ENCODE measurements around the gene HLA-DPA1. TPM values are rescaled to one million over a fixed set of nuclear protein-coding genes. Genes with fewer than 3 reads are reported as not detected.

Gene HLA-DPA1
- total RNA-seq, 1 donor from 2014 or later, result 2.8 TPM

DNA sequence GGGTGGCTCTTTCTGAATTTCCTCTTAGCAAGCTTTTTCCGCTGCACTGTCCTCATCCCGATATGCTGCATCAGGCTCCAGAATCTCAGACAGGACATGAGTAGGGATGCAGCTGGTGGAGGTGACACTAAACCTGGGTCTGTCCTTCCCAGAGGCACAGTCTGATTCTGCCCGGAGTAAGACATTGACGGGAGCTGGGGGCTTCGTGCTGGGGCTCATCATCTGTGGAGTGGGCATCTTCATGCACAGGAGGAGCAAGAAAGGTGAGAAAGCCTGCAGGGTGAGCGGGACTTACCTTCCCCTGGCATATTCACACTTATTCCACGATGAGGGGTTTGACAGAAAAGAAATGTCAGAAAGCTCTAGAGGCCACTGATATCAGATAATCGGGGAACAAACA, 12.2 kb upstream of the HLA-DPA1 start:
- TF ChIP-seq EZH2phosphoT487 (IDR thresholded peaks at IDR 0.05), result no peak
- TF ChIP-seq EZH2 (IDR thresholded peaks at IDR 0.05), result no peak
- no peak for TF ChIP-seq CTCF (IDR thresholded peaks at IDR 0.05)
- Mint-ChIP-seq H3K27me3 (ENCODE audit: insufficient read depth, low read depth) (peaks cover 5% of the 10 kb centered on the region), H3K36me3 (no peaks in the 10 kb centered on the region), H3K4me1 (peaks cover 19% of the 10 kb centered on the region), H3K9me3 (no peaks in the 10 kb centered on the region), H3K4me3 (no peak overlapping the region), H3K27ac (no peak overlapping the region)
- DNase-seq (ENCODE audit: low spot score), result no peak
- no peaks in the 10 kb centered on the region for H4K20me1 ChIP-seq (ENCODE audit: low read depth)
- H3K36me3 ChIP-seq, result no peaks in the 10 kb centered on the region
- no peaks in the 10 kb centered on the region for H3K79me2 ChIP-seq (ENCODE audit: low read depth)
- H3K4me2 ChIP-seq, result no peak overlapping the region
- peaks cover 9% of the 10 kb centered on the region for H3K27me3 ChIP-seq
- H2AFZ ChIP-seq (replicated peaks), result no peak overlapping the region
- no peak overlapping the region for H3K27ac ChIP-seq
- no peak overlapping the region for H3K4me3 ChIP-seq
- H3K4me1 ChIP-seq, result no peaks in the 10 kb centered on the region
- no peak overlapping the region for H3K9ac ChIP-seq
- no peaks in the 10 kb centered on the region for H3K9me3 ChIP-seq (ENCODE audit: low read depth)
- peaks cover 6% of the 10 kb centered on the region for H3F3A ChIP-seq (ENCODE audit: low read depth)

GRCh38 chr6:33082702-33083101, 9.3 kb upstream of the HLA-DPA1 start:
- Histone ChIP-seq H2AFZ (replicated peaks) (no peak overlapping the region), H3K36me3 (no peaks in the 10 kb centered on the region), H3K79me2 (ENCODE audit: low read depth) (no peaks in the 10 kb centered on the region), H3K9me3 (ENCODE audit: low read depth) (no peaks in the 10 kb centered on the region), H3K4me3 (no peak overlapping the region), H3K27ac (no peak overlapping the region), H4K20me1 (ENCODE audit: low read depth) (no peaks in the 10 kb centered on the region), H3K4me2 (no peak overlapping the region), H3K9ac (no peak overlapping the region), H3K4me1 (no peaks in the 10 kb centered on the region), H3K27me3 (peaks cover 12% of the 10 kb centered on the region), H3F3A (ENCODE audit: low read depth) (peaks cover 10% of the 10 kb centered on the region)
- peak; percentile 81 for DNase-seq (ENCODE audit: low spot score)
- Mint-ChIP-seq H3K9me3 (no peaks in the 10 kb centered on the region), H3K27ac (no peak overlapping the region), H3K4me1 (peaks cover 35% of the 10 kb centered on the region), H3K4me3 (peak overlapping the region; percentile 49), H3K36me3 (no peaks in the 10 kb centered on the region), H3K27me3 (ENCODE audit: insufficient read depth, low read depth) (peaks cover 13% of the 10 kb centered on the region)
- TF ChIP-seq CTCF (IDR thresholded peaks at IDR 0.05) (peak; percentile 76), EZH2phosphoT487 (IDR thresholded peaks at IDR 0.05) (no peak)

DNA sequence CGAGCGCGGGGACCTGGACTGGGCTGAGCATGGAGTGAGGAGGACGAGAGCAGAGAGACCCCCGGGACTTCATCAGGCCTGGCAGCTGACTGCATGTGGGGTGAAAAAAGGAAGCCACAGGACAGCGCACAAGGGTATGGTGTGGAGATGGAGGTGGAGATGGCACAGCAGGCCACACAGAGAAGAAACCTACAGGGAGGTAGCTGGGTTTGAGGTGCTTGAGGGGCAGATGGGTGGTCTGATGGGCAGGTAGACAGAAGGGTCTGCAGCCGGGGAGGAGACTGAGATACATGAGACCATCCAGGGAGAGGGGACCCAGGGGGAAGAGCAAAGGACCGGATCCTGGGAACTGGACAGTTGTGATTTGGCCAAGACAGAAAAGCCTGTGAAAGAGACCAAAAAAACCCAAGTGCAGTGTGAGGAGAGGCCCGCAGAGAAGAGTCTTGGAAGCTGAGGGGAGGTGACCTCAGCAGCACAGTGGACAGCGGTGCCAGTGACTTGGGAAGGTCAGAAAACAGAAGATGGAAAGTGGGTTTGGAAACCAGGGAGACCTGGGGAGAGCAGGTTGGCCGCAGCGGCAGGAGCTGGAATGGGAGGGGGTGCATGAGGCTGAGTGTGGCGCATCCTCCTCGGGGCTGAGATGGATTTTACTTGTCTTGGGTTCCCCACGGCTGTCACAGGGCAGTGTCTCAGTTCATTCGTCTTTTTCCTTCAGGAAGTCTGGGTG, 7.8 kb upstream of the HLA-DPA1 start:
- Mint-ChIP-seq H3K36me3 (no peaks in the 10 kb centered on the region), H3K4me1 (peaks cover 35% of the 10 kb centered on the region), H3K27ac (no peak overlapping the region), H3K4me3 (peak overlapping the region; percentile 95), H3K27me3 (ENCODE audit: insufficient read depth, low read depth) (peaks cover 13% of the 10 kb centered on the region), H3K9me3 (no peaks in the 10 kb centered on the region)
- Histone ChIP-seq H3K27ac (no peak overlapping the region), H3K36me3 (no peaks in the 10 kb centered on the region), H3K4me1 (no peaks in the 10 kb centered on the region), H3K9ac (no peak overlapping the region), H3K27me3 (peaks cover 12% of the 10 kb centered on the region), H2AFZ (replicated peaks) (peak overlapping the region; percentile 86), H3K4me2 (peak overlapping the region; percentile 76), H4K20me1 (ENCODE audit: low read depth) (no peaks in the 10 kb centered on the region), H3K79me2 (ENCODE audit: low read depth) (no peaks in the 10 kb centered on the region), H3F3A (ENCODE audit: low read depth) (peaks cover 10% of the 10 kb centered on the region), H3K9me3 (ENCODE audit: low read depth) (no peaks in the 10 kb centered on the region), H3K4me3 (peak overlapping the region; percentile 51)
- TF ChIP-seq CTCF (IDR thresholded peaks at IDR 0.05), result no peak
- no peak for TF ChIP-seq EZH2phosphoT487 (IDR thresholded peaks at IDR 0.05)
- no peak for TF ChIP-seq EZH2 (IDR thresholded peaks at IDR 0.05)
- peak; percentile 15 for DNase-seq (ENCODE audit: low spot score)

Data from neural progenitor cell (in vitro differentiated cells).